ENCODE data around the gene KCNB1. TPM values are rescaled to one million over a fixed set of nuclear protein-coding genes. Genes with fewer than 3 reads are reported as not detected.

KCNB1 gene
- total RNA-seq, 1 donor = under 0.01 TPM

DNA sequence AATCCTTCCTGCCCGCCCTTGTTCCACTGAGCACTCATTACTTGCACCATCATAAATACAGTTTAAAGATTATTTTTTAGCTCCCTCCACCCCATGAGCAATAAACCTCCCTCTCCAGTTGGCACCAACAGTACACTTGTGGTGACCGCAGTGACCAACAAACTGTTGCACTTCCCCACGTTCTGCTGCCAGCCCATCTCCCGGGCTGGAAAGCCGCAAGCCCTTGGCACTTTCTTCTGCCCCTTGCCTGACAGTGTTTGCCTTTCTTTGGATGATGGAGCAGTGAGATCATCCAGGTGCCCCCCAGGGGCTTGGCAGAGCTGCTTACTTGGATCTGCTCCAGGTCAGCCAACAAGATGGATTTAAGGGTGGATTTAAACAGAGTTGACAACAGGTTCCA is 21.6 kb downstream of the KCNB1 start:
- Histone ChIP-seq H3K4me3 (ENCODE audit: insufficient read depth, low read length) (no peak overlapping the region), H4K20me1 (ENCODE audit: insufficient read depth, low read length) (no peaks in the 10 kb centered on the region), H2AFZ (ENCODE audit: low read length) (no peak overlapping the region), H3K36me3 (ENCODE audit: insufficient read depth, low read length) (no peaks in the 10 kb centered on the region), H3K4me1 (ENCODE audit: insufficient read depth, low read length) (peaks cover 4% of the 10 kb centered on the region), H3K27ac (ENCODE audit: low read depth, low read length) (no peak overlapping the region), H3K27me3 (ENCODE audit: insufficient read depth, low read length) (peaks cover 44% of the 10 kb centered on the region), H3K4me2 (ENCODE audit: insufficient read depth, low read length) (no peak overlapping the region), H3K9me3 (ENCODE audit: low read depth, low read length) (no peaks in the 10 kb centered on the region), H3K79me2 (ENCODE audit: insufficient read depth, low read length) (no peaks in the 10 kb centered on the region)
- peak; percentile 50 for DNase-seq (ENCODE audit: insufficient read length, low spot score, missing footprints)
- TF ChIP-seq, protein P1, sequence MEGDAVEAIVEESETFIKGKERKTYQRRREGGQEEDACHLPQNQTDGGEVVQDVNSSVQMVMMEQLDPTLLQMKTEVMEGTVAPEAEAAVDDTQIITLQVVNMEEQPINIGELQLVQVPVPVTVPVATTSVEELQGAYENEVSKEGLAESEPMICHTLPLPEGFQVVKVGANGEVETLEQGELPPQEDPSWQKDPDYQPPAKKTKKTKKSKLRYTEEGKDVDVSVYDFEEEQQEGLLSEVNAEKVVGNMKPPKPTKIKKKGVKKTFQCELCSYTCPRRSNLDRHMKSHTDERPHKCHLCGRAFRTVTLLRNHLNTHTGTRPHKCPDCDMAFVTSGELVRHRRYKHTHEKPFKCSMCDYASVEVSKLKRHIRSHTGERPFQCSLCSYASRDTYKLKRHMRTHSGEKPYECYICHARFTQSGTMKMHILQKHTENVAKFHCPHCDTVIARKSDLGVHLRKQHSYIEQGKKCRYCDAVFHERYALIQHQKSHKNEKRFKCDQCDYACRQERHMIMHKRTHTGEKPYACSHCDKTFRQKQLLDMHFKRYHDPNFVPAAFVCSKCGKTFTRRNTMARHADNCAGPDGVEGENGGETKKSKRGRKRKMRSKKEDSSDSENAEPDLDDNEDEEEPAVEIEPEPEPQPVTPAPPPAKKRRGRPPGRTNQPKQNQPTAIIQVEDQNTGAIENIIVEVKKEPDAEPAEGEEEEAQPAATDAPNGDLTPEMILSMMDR (IDR thresholded peaks at IDR 0.05; ENCODE audit: extremely low read depth, low read depth, low read length) = no peak

DNA sequence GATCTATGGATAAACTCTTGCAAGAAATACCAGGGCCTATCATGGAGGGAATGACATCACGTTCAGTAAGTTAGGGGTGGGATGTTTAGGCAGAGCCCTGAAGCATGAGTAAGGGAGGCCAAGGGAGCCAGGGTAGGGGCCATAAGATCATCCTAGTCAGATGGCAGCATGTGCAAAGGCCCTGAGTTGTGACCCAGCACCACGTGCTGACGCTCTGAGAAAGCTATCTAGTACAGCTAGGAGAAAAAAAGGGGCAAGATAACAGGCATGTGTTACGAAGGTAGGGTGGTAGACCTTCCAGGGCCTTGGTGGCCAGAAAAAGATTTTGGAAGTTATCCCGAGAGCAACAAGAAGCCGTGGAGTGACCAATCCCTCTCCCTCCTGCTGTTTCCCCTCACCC is 22.3 kb downstream of the KCNB1 start:
- H3K79me2 ChIP-seq (ENCODE audit: insufficient read depth, low read length) = no peaks in the 10 kb centered on the region
- no peak overlapping the region for H2AFZ ChIP-seq (ENCODE audit: low read length)
- TF ChIP-seq, protein P1 (IDR thresholded peaks at IDR 0.05; ENCODE audit: extremely low read depth, low read depth, low read length) = no peak
- H3K4me3 ChIP-seq (ENCODE audit: insufficient read depth, low read length) = no peak overlapping the region
- H3K27me3 ChIP-seq (ENCODE audit: insufficient read depth, low read length) = peaks cover 48% of the 10 kb centered on the region
- H3K27ac ChIP-seq (ENCODE audit: low read depth, low read length) = no peak overlapping the region
- H3K4me2 ChIP-seq (ENCODE audit: insufficient read depth, low read length) = no peak overlapping the region
- H3K36me3 ChIP-seq (ENCODE audit: insufficient read depth, low read length) = no peaks in the 10 kb centered on the region
- no peaks in the 10 kb centered on the region for H3K9me3 ChIP-seq (ENCODE audit: low read depth, low read length)
- no peaks in the 10 kb centered on the region for H4K20me1 ChIP-seq (ENCODE audit: insufficient read depth, low read length)
- no peak for DNase-seq (ENCODE audit: insufficient read length, low spot score, missing footprints)
- H3K4me1 ChIP-seq (ENCODE audit: insufficient read depth, low read length) = peaks cover 4% of the 10 kb centered on the region

DNA sequence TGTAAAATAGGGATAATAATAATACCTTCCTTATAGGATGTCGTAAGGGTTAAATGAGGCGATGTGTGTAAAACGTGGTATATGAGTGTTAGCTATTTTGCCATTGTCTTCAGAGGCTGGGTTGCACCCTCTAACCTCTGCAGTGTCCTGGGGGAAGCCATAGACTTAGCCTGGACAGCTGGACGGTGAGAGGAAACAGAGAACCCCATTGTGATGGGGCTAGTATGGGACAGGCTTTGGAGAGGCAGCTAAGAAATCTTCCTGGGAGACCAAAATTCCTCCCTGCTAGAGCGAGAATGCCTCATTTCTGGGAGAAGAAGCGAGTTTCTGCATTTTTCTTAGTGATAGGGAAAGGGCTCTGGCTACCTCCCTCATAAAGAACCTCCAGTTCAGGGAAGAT is 22.8 kb downstream of the KCNB1 start:
- Histone ChIP-seq H3K9me3 (ENCODE audit: low read depth, low read length) (no peaks in the 10 kb centered on the region), H2AFZ (ENCODE audit: low read length) (no peak overlapping the region), H3K27me3 (ENCODE audit: insufficient read depth, low read length) (peaks cover 48% of the 10 kb centered on the region), H3K36me3 (ENCODE audit: insufficient read depth, low read length) (no peaks in the 10 kb centered on the region), H3K4me1 (ENCODE audit: insufficient read depth, low read length) (peaks cover 4% of the 10 kb centered on the region), H3K27ac (ENCODE audit: low read depth, low read length) (no peak overlapping the region), H3K4me2 (ENCODE audit: insufficient read depth, low read length) (no peak overlapping the region), H4K20me1 (ENCODE audit: insufficient read depth, low read length) (no peaks in the 10 kb centered on the region), H3K4me3 (ENCODE audit: insufficient read depth, low read length) (no peak overlapping the region), H3K79me2 (ENCODE audit: insufficient read depth, low read length) (no peaks in the 10 kb centered on the region)
- TF ChIP-seq, protein P1 (IDR thresholded peaks at IDR 0.05; ENCODE audit: extremely low read depth, low read depth, low read length) = no peak
- DNase-seq (ENCODE audit: insufficient read length, low spot score, missing footprints) = no peak

DNA sequence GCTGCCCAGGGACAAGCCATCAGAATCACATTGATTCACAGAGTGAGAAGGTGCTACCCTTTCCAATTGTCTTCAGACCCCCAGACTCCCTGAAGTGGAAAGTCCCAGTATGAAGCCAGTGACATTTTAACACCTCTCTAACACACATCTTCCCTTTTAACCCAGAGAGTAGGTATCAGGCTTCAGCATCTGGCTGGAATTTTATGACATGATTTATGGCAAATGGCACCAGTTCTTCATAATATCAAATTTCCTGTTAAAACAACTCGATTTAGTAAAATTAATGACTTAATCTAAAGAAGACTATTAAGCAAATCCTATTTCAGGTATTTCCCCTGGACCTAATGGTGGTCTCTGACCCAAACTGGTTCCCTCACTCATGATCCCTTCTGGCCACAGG is 25.0 kb downstream of the KCNB1 start:
- Histone ChIP-seq H3K27ac (ENCODE audit: low read depth, low read length) (no peak overlapping the region), H3K4me1 (ENCODE audit: insufficient read depth, low read length) (peaks cover 4% of the 10 kb centered on the region), H2AFZ (ENCODE audit: low read length) (no peak overlapping the region), H3K9me3 (ENCODE audit: low read depth, low read length) (no peaks in the 10 kb centered on the region), H4K20me1 (ENCODE audit: insufficient read depth, low read length) (no peaks in the 10 kb centered on the region), H3K4me3 (ENCODE audit: insufficient read depth, low read length) (no peak overlapping the region), H3K79me2 (ENCODE audit: insufficient read depth, low read length) (no peaks in the 10 kb centered on the region), H3K4me2 (ENCODE audit: insufficient read depth, low read length) (no peak overlapping the region), H3K36me3 (ENCODE audit: insufficient read depth, low read length) (no peaks in the 10 kb centered on the region), H3K27me3 (ENCODE audit: insufficient read depth, low read length) (peaks cover 37% of the 10 kb centered on the region)
- TF ChIP-seq, protein P1 (IDR thresholded peaks at IDR 0.05; ENCODE audit: extremely low read depth, low read depth, low read length) = no peak
- DNase-seq (ENCODE audit: insufficient read length, low spot score, missing footprints) = peak; percentile 62

Measured in osteoblast (primary cell).